Adipose tissue (tissue), 3 donors: ENCODE measurements around the gene LTB4R2. TPM values are rescaled to one million over a fixed set of nuclear protein-coding genes. Genes with fewer than 3 reads are reported as not detected.

ENCODE experiments used
- H3K27ac ChIP-seq: one replicate; pipeline ENCODE4 v1.5.1; 2013; ENCODE audit warnings: low read depth, low read length
- WGBS, 3 donors: extraction: QIAGEN DNeasy Blood & Tissue Kit; methylation state at CpG; one replicate each; pipeline ENCODE4 v1.1.7; 2013; 5-methylcytosine and 5-hydroxymethylcytosine counted together
- polyA plus RNA-seq, 3 donors: library from polyadenylated mRNA; stranded (reverse); fragments of 200-250 nt; gene quantifications; one replicate each; pipeline ENCODE4 v1.2.3, GENCODE V29; 2013
- donor health status: healthy with polysubstance abuse.
- donor health status: Bipolar disorder and iron deficiency.
- donor health status: healthy.

Gene LTB4R2
- polyA plus RNA-seq, 3 donors = 0.79 to 5.9 (median 2.6) TPM

GRCh38 chr14:24330973-24331674 is 21.2 kb downstream of the LTB4R2 start:
- WGBS, 3 donors = 90 to 93% (median 91%) methylated on average over 10 of the region's 10 CpGs
- no peak overlapping the region for H3K27ac ChIP-seq

- 43 to 67% (median 54%) methylated on average over 26 of the region's 26 CpGs for WGBS, 3 donors
- H3K27ac ChIP-seq = no peak overlapping the region
These were observed 21.9 kb downstream of the LTB4R2 start for GRCh38 chr14:24331731-24332267.

GRCh38 chr14:24332268-24332993 is 22.5 kb downstream of the LTB4R2 start:
- no peak overlapping the region for H3K27ac ChIP-seq
- 11 to 30% (median 23%) methylated on average over 52 to 56 of the region's 56 CpGs for WGBS, 3 donors

GRCh38 chr14:24334431-24335291 is 24.7 kb downstream of the LTB4R2 start, which contains the start of gene ADCY4:
TSS of gene ADCY4 (minus strand) at chr14:24335071. CDS start at chr14:24334652, 419 bp downstream.
- WGBS, 3 donors = 4 to 12% (median 5%) methylated on average over 64 to 65 of the region's 65 CpGs
- H3K27ac ChIP-seq = no peak within 1 kb of the TSS

- H3K27ac ChIP-seq = no peak overlapping the region
- WGBS, 3 donors = 55 to 80% (median 55%) methylated on average over 12 of the region's 12 CpGs
These were observed 25.7 kb downstream of the LTB4R2 start for GRCh38 chr14:24335461-24336171.

GRCh38 chr14:24337144-24337823 is 27.3 kb downstream of the LTB4R2 start:
- WGBS, 3 donors = 86 to 93% (median 87%) methylated on average over 7 of the region's 7 CpGs
- no peak overlapping the region for H3K27ac ChIP-seq

- WGBS, 3 donors = 92 to 96% (median 95%) methylated on average over 8 of the region's 8 CpGs
- H3K27ac ChIP-seq = no peak overlapping the region
These were observed 27.9 kb downstream of the LTB4R2 start for GRCh38 chr14:24337824-24338175.

- 65 to 81% (median 76%) methylated on average over 14 of the region's 14 CpGs for WGBS, 3 donors
These were observed 28.9 kb downstream of the LTB4R2 start for GRCh38 chr14:24338843-24339242.

GRCh38 chr14:24339284-24340151 is 29.6 kb downstream of the LTB4R2 start, which contains the start of gene RIPK3:
TSS of gene RIPK3 (minus strand) at chr14:24339991. CDS start at chr14:24339826, 165 bp downstream.
- H3K27ac ChIP-seq = peak within 1 kb of the TSS; percentile 6
- WGBS, 3 donors = 5 to 10% (median 7%) methylated on average over 48 to 51 of the region's 51 CpGs

More at GRCh38 chr14:24338843-24339242, 28.9 kb downstream of the LTB4R2 start:
- H3K27ac ChIP-seq = no peak overlapping the region

GRCh38 chr14:24340606-24341005 is 30.7 kb downstream of the LTB4R2 start:
- no peak overlapping the region for H3K27ac ChIP-seq
- 93 to 100% (median 100%) methylated on average over 1 of the region's 1 CpG for WGBS, 3 donors

GRCh38 chr14:24342889-24343288 is 32.9 kb downstream of the LTB4R2 start:
- no peak overlapping the region for H3K27ac ChIP-seq
- 96 to 99% (median 98%) methylated on average over 4 of the region's 4 CpGs for WGBS, 3 donors

GRCh38 chr14:24343795-24344660 is 34.1 kb downstream of the LTB4R2 start:
- WGBS, 3 donors = 61 to 86% (median 80%) methylated on average over 7 of the region's 7 CpGs
- no peak overlapping the region for H3K27ac ChIP-seq

- H3K27ac ChIP-seq = no peak overlapping the region
- 57 to 72% (median 61%) methylated on average over 1 of the region's 1 CpG for WGBS, 3 donors
These were observed 37.2 kb downstream of the LTB4R2 start for GRCh38 chr14:24347134-24347533.

GRCh38 chr14:24348186-24348585 is 38.2 kb downstream of the LTB4R2 start:
- 93 to 98% (median 97%) methylated on average over 2 of the region's 2 CpGs for WGBS, 3 donors
- no peak overlapping the region for H3K27ac ChIP-seq

GRCh38 chr14:24349742-24350141 is 39.8 kb downstream of the LTB4R2 start:
- H3K27ac ChIP-seq = no peak overlapping the region
- WGBS, 3 donors = 73 to 78% (median 76%) methylated on average over 5 of the region's 5 CpGs

- no peak overlapping the region for H3K27ac ChIP-seq
- 22 to 28% (median 25%) methylated on average over 4 of the region's 4 CpGs for WGBS, 3 donors
These were observed 41.6 kb downstream of the LTB4R2 start for GRCh38 chr14:24351517-24351916.
